GM21619 (cell line): Measurements from ENCODE around the gene PJA1.

Experiments
- ATAC-seq: cut with Tn5 transposase; IDR thresholded peaks from one replicate; pipeline ENCODE4 v1.9.1; 2021; ENCODE audit not compliant: unreplicated experiment

The PJA1 gene, protein sequence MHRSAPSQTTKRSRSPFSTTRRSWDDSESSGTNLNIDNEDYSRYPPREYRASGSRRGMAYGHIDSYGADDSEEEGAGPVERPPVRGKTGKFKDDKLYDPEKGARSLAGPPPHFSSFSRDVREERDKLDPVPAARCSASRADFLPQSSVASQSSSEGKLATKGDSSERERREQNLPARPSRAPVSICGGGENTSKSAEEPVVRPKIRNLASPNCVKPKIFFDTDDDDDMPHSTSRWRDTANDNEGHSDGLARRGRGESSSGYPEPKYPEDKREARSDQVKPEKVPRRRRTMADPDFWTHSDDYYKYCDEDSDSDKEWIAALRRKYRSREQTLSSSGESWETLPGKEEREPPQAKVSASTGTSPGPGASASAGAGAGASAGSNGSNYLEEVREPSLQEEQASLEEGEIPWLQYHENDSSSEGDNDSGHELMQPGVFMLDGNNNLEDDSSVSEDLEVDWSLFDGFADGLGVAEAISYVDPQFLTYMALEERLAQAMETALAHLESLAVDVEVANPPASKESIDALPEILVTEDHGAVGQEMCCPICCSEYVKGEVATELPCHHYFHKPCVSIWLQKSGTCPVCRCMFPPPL

DNA sequence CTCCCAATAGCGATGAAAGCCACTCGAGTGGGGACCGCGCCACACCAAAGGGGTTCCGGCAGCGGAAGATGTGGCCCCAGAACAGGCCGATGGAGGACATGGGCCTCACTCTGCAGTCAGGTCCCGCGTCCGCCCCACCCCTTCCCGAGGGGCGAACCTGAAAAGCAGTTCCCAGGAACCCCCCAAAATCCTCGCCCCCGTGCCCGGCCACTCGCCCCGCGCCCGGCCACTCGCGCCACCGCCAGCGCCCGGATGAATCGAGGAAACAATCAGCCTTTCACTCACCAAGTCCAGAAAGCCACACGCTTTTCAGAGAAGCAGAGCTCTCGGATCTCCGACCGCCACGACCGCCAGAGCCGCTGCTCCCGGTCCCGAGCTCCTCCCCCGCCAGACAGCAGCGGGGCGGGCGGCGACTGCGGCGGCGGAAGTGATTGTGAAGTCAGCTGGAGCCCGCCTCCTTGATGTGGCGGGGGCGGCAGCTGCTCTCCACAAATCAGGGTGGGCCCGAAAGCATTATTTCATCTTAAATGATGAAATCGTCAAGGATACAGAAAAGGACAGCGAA is at the start of gene PJA1:
Gene PJA1 (minus strand): TSS at position 367 of the 565 bp plus-strand sequence. CDS start 2,380 bp downstream, outside the sequence.
- ATAC-seq = peak; percentile 91

GRCh38 chrX:69214463-69214862 is 49.2 kb upstream of the PJA1 start:
- ATAC-seq = no peak

DNA sequence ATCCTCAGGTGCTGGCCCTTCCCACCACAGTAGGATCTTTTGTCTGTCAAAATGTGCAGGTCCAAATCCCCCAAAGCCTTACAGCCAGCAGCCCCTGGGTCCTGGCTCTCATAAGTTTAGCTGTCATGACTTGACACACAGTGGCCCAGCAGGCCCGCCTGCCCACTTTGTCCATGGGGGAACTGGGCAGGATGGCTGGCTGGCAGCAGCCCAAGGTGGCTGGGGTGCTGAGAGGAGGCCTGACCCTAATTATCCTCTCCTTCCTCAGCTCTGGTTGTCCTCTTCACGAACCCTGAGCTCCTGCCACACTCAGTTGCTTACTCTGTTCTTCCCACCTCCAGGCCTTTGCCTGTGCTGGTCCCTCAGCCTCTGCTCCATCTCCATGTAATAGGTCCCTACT is 46.4 kb upstream of the PJA1 start:
- ATAC-seq = no peak

DNA sequence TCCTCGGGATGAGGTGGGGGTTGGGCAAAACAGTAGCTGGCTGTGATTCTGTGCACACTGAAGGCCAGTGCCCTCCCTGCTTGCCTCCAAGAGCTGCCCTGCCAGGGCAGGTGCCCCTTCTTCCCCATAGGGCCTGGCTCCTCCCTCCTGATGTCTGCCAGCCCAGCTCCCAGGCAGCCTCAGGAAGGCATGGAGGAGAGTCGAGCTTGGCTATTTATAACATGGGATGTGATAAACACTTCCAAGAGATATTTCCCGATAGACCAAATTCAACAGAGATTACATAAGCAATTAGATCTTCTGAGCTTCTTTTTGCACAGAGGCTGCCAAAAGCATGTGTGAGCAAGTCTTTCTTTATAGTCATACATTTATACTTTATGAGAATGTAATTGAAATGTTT is 45.3 kb upstream of the PJA1 start:
- ATAC-seq = no peak

DNA sequence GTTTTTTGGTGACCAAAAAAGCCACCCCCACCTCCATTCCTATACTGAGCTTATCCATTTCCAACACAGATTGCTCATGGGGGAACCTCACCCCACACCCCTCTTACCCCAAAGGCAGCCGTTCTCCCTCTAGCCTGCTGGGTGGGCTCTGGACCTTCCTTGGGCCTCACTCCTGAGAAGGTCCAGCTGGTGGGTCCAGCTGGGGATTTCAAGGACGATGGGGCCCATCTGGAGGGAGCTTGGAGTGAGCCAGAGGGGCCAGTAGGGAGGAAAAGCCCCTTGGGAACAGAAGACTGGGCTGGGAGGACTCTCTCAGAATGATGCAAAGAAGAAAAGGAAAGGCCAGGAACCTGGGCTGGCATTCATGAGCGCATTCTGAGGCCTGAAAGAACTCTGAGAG is 42.0 kb upstream of the PJA1 start:
- ATAC-seq = no peak

DNA sequence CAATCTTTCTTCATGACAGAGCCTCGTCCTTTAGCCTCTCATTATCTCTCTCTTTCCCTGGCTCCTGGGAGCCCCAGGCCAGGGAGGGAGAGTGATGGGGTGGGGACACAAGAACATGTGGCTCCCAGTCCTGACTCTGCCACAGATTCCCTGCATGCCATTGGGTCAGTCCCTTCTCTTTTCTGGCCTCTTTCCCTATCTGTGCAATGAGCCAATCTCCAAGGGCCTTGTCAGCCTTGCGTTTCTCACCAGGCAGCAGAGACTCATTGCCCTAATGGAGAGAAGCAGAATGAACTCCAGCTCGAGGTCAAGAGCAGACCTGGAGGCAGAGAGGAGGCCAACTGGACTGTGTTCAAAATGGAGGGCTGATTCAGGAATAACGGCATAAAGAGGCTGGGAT is 38.4 kb upstream of the PJA1 start:
- ATAC-seq = no peak

- no peak for ATAC-seq
These were observed 32.4 kb upstream of the PJA1 start for GRCh38 chrX:69197690-69198089.

- no peak for ATAC-seq
These were observed 31.4 kb upstream of the PJA1 start for GRCh38 chrX:69196666-69197065.

- ATAC-seq = no peak
These were observed 30.6 kb upstream of the PJA1 start for GRCh38 chrX:69195810-69196209.

DNA sequence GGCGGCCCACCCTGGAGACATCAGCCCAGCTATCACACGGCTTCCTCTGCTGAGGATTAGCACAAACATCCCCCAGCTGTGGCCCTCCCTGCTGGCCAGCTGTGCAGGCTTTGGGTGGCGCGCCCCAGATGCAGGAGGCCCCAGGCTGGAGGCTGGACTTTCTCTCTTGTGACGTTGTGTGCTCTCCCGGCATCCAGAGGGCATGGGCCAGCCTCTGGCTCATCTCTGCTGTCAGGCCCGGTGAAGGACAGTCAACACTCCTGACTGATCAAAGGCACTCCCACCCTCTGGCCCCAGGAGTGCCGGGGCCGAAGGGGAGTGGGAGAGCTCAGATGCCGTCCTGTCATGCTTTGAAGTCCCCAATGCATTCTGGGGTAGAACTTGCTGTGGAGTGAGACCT is 29.9 kb upstream of the PJA1 start:
- ATAC-seq = no peak

GRCh38 chrX:69192603-69193002 is 27.4 kb upstream of the PJA1 start:
- no peak for ATAC-seq

DNA sequence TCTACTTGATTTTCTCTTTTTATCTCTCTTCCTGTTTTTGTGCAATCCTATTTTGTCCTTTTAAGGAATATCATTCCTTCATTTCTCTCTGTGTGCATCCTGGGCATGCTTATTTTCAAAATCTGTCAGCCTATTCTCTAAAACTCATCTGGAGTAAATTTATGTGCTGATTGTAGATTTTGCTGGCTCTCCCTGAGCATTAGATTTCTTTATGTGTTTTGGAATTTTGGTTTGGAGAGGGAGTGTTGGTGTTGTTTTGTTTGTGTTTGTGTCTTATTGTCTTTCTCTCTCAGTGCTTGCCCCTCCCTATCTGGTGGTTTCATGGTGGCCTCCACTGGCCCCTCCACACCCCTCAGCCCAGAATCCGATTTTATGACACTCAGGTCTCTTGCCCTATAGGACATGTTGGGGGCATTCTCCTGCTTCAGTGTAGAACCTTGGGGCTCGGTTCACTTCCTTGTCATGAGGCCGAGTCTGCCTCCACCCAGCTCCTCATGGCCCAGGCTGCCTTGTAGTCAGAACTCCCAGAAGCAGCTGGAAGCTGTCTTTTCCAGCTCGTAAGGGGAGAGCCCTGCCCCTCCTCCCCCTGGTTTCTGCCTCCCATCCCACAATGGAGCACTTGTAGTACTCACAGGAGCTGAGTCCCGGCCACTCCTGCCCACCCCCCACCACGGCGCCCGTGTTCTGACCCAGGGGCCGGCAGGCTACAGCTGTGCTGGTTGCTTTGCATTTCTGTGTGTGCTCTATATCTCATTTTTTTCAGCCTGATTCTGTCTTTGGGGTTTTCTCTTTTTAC is 24.5 kb upstream of the PJA1 start:
- no peak for ATAC-seq

DNA sequence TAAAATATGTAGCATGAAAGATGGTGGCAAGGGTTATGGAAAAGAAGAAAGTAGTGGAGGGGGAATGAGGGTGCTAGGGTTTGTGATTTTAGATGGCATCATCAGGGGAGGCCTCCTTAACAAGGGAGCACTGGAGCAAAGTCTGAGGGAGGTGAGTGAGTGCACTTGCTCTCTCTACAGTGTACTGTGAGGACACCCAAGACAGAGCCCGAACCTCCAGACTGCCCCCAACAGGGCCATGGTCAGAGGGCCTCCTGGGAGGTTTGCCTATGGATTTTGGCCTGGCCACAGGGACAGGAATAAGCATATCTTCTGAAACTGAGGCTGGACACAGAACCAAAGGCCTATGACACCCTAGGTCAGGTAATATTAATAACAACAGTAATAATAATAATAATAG is 21.4 kb upstream of the PJA1 start:
- ATAC-seq = no peak

DNA sequence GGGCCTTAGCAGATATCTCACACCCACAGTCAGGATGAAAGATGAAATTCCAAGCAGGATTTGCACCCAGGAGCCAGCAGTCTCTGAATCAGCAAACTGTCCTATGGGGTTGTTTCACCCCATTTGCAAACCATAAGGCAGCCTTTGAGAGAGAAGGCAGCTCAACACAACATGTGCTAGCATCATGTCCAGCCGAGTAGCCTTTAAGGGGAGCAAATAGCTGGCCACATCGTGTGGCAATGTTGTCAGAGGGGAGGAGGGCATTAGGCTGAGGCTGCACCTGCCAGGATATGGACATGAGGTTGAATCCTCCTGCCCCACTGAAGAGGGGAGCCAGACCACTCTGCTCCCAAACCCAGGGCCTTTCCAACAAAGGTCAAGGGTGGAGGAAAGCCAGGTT is 20.6 kb upstream of the PJA1 start:
- no peak for ATAC-seq

- no peak for ATAC-seq
These were observed 19.9 kb upstream of the PJA1 start for GRCh38 chrX:69185141-69185540.

GRCh38 chrX:69182818-69183380 is 17.6 kb upstream of the PJA1 start:
- no peak for ATAC-seq

GRCh38 chrX:69179380-69179911 is 14.2 kb upstream of the PJA1 start:
- no peak for ATAC-seq

DNA sequence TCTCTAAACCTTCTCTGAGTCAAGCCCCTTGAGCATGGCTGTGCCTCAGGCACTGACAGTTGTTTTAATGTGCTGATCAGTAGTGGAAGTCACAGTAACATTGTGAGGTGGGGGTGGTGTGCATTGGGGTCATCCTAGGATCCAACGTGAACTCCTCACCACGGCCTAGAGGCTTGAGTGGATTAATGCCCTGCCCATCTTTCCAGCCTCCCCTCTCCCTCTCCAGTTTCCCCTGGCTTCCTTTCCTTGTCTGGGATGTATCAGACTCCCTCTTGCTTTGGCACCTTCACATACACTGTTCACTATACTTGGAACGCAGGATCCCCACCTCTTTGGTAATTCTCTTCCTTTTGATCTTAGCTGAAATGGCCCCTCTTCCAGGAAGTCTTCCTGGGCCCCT is 13.3 kb upstream of the PJA1 start:
- no peak for ATAC-seq

DNA sequence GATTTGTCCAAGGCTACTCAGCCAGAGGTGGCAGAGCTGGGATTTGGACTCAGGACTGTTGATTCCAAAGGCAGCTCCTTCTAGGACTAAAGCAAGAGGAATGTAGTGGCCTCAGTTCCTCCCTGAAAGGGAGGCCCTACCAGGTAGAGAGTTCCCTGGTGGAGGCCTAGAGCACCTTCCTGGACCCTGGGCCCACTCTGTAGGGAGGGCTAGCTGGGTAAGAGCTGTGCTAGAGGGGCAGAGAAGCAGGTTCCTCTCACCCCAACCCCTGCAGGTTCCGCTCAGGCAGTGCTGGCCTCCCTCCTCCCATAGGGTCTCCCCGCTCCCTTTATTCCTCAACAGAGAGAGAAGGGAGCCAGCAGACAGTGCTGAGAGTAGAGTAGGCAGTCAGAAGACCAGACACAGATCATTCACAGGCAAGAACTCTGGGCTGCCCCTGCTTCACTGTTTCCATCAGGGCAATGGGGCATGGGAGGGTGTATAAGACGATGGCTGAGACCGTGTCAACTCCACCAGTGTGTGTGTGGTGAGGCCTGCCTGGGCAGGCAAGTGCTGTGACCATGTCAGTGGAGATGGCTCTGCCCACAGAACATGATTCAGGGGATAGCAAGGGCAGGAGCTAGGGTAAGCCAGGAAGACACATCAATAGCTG is 12.4 kb upstream of the PJA1 start:
- ATAC-seq = no peak

- ATAC-seq = no peak
These were observed 10.8 kb upstream of the PJA1 start for GRCh38 chrX:69176053-69176452.

GRCh38 chrX:69173906-69174305 is 8.7 kb upstream of the PJA1 start:
- no peak for ATAC-seq
